Stimulated activated CD8-positive, alpha-beta memory T cell treated with anti-CD3 and anti-CD28 coated beads, Interleukin-2, amount 100 ng/mL, for 48 hours (primary cell): ENCODE measurements around the gene HERC3.

Experiments used
- DNase-seq, 2 donors: peaks; one replicate each; pipeline ENCODE4 v3.0.0-alpha.2; 2020; ENCODE audit warnings: low read depth in 2 of 2

The HERC3 gene

DNA sequence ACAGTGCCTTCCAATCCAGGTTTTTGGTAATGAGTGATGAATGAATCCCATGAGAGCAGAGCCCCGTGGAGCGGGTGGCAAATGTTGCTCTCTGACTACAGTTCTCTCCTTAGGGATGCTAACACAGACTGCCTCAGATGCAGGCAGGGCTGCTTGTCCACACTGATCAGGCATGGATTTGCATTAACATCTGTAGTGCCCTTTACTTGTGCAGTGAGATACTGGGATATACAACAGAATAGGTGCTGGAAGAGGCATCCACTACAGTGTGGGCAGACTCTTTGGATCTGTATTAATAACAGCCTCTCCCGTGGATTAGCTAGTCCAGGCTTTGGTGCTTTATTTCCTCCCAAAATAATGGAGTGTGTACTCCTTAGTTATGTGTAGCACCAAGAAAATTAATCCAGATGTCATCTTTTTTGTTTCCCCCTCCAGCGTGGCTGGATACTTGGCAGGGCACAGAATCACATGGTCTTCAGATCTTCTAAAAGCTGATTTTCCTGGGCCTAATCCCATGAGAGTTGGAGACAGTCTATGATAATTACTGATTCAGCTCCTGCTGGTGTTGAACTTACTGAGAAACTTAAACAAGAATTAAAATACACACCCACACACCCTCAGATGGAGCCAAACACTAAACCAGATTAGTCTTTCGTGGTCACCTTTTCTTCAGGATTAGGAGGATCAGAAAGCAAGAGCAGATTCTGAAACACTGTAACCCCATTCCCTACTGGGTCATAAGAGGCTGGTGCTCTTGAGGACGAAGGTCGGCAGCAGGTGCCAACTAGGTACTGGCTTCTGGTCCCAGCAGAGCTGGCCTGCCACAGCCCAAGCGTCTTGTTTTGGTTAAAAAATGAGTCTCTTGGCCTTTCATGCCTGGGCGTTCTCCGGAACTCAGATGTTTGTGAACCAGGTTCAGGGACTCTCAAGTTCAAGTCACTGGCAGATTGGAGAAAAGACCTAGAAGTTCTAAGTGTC, 128.5 kb downstream of the HERC3 start:
- no peak for DNase-seq

DNA sequence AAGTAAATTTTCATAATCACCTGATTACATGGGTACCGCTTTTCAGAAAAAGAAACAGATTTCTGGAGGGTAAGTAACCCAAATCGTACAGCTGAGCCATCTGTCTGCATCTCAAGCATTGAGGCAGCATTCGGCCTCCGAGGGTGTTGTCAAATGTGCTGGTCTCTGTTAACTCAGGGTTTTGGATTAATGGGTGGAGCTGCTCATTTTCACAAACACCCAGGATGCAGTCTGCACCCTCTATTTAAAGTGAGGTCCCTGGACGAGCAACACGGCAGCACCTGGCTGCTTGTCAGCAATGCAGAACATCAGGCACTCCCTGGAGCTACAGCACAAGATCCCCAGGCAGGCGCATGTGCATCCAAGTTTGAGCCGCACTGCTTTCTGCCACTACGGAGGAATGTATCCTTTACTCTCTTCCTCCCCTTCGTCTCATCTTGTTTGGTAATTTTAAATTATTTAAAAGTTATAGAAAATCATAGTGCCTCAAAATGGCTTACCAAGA, 130.0 kb downstream of the HERC3 start:
- no peak for DNase-seq

DNA sequence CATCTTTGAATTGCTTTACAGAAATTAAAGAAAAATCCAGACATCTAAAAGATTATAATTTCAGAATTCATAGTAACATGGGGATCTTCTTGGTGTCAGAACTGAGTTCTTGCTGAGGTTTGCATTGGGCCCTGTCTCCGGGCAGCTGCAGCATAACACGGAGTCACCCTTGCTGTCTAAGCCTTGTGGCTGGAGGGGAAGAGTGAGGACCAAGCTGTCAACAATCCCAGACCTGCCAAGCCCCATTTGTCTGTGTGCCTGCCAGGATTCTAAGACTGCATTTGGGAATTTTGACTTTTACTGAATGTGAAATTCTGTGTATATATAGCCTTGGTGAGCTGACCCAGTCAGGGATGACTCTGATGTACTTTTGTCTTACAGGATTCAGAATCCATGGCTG, 130.5 kb downstream of the HERC3 start:
- DNase-seq = no peak

DNA sequence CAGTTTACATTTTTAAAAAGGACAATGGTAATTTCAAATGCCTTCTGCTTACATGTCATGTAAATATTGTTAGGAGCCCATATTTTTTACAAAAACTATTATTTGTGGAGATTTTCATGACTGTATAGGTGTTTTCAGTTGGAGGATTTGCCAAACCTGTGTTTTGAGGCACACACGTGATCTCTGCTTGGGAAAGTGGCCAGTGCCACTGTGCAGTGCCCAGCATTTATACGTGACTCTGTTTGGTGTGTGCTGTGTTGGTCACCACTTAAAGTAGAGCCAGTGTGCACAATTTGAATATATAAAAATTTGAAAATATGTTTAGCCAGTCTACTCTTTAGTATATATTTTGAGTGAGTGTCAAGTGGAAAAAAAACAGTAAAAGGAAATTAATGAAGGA, 132.1 kb downstream of the HERC3 start:
- DNase-seq = no peak

DNA sequence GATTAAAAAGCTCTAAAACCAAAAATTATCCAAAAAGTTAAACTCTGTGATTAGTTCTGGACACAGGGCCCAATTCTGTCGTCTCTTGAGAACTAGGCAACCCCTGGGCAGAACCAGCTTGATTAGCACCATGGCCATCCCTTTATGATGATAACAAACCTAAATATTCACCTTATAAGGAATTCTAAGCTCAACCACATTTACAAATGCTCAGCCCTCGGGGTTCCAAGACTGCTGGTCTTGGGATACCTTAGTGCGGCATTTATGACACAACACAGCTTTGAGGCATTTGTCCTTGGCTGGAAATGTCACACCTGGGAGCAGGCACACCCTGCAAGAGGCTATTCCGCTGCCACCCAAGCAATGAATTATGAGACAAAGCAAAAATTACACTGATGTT, 132.9 kb downstream of the HERC3 start:
- no peak for DNase-seq

DNA sequence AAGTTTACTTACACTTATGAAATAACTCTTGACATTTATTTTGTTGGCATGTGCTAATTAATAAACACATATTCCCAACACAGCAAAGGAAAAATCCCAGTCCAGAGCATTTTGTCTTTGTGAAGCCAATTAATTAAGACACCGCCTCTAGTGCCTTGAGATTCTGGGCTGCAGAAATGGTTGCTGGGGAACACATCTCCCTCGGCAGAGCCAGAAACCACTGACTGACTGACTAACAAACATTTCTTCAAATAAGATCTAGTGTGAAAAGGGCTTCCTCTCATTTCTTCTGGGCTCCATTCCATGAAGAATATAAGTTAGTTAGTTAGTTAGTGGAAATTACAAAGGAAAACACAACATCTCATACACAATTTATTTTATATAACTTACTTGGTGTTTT, 133.7 kb downstream of the HERC3 start:
- no peak for DNase-seq

DNA sequence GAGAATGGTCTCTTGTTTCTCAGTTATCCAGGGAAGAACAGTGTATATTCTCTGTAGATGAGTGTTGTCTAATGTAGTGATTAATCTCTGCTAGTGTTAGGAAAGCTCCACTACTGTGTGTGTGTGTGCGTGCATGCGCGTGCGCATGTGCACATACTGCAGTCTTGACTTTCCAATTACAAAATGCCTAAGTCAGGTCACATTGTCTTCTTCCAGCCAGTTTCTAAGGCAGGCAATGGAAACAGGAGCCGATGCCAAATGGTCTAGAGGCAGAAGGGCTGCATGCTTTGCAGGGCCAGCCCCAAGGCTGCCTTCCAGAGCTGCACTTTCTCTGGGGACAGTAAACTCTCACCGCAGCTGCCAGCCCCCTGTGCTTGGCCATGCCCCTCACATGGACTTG, 135.9 kb downstream of the HERC3 start:
- no peak for DNase-seq

DNA sequence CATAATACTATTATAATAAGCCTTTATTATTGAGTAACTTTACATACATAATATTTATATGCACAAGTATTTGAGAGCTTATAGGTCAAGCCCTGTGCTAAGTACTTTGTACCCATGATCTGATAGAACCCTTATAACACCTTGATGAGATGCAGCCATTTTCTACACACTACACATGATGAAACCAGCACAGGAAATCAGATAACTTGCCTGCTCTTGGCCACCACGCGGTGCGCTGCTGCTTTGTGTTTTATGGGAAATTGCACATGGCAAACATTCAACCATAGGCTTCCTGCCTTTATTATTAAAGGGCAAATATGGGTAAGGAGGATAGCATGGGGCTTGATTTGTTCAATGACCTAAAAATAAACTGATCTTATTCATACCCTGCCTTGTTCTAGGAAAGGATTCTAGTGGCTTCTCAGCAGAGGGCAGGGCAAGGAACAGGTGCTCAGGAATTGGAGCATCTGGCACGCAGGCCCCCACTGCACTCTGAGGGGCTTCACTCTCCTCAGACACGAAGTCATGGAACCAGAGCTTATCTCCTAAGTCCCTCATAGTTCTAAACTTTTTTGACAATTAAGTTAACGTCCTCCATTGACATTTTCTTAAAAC, 137.0 kb downstream of the HERC3 start:
- DNase-seq = no peak

DNA sequence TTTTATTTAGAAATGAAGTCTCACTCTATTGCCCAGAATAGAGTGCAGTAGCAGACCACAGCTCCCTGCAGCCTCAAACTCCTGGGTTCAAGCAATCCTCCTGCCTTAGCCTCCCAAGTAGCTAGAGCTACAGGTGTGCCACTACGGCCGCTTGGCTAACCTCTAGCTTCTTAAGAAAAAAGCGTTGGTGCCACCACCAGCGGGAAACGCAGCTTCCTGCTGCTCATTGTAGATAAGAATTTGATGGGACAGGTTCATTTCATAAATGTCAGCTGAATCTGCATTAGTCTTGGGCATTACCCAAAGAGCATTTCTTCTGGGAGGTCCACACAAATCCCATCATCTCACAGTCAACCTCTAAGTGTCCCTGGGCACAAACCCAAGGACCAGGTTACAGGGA, 138.5 kb downstream of the HERC3 start:
- DNase-seq = no peak

DNA sequence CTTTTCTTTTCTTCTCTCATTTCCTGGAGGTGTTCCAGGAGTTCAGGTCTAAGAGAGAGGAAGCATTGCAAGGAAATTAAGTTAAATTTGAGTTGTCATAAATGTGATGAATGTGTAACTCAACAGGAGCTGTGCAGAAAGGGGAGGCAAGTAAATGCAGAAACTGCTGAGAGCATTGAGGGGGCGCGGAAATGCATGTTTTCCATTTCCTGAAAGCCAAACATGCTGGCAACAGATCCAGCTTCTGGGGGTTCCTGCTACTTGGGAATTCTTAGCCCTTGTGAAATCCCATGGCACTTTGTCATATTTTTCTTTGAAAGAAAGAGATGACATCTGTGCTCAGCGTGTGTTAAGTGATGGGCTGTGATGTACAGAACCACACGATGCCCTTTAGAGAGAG, 139.1 kb downstream of the HERC3 start:
- no peak for DNase-seq

DNA sequence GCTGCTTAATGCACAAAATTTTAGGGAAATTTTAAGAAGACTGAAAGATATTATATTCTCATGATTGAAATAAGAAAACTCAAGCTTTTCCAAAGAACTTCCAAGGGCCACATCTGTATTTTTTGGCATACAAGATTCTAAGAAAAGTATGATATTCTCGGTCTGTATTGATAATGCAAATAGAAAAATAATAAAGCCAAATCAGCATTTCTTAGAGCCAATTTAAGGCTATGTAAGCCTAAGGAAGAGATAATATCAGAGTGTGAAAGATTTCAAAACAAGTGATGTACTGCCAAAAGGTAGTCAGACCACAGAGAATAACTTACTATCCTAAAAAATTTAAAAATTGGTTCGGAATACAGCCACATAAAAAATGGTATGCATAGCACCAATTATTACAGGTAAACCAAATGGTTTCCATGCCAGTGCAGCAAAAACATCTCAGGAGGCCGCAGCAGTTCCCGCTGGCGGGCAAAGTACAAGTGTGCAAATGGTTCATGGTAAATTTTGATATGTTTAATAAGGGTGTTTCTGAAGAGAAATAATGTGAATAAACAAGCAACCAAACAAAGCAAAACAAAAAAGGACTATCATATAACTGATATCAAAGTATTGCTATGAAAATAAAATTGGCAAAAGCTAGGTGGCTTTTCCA, 140.6 kb downstream of the HERC3 start:
- DNase-seq = no peak

DNA sequence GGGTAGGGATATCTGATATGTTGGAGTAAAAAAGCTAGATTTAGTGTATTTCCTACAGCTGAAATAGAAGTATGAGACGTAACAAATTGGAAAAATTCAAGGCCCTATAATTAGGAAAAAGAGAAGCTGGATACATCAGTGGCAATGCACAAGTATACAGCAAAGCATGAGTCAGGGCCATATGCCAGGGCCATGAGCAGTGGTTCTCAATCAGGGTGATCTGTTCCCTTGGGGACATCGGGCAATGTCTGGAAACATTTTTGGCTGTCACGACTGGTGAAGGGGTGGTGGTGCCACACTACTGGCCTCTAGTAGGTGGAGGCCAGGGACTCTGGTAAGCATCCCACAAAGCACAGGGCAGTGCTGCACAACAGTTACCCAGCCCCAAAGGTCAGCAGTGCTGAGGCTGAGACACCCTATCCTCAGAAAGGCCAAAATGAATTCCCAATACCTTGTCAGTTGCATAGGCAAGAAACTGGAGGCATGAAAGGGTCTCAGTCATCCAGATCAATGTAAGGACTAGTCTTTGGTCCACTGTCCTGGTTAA, 142.2 kb downstream of the HERC3 start:
- DNase-seq = no peak

DNA sequence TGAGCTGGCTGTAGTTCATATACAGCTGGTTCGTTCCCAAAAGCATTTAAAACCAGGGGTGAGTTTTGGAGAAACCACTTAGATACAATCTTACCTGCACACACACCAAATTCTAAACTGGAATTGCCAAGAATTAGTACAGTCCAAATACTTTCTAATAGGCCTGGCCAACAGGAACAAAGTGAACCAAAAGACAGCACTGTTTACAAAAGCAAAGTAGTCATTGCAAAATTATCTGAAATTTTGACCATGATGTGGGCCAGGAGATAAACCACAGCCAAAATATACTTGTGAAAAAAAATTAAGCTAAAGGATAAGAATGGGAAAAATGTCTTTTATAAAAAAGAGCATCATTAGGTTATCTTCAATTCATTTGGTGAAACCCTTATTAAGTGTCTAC, 143.3 kb downstream of the HERC3 start:
- no peak for DNase-seq

DNA sequence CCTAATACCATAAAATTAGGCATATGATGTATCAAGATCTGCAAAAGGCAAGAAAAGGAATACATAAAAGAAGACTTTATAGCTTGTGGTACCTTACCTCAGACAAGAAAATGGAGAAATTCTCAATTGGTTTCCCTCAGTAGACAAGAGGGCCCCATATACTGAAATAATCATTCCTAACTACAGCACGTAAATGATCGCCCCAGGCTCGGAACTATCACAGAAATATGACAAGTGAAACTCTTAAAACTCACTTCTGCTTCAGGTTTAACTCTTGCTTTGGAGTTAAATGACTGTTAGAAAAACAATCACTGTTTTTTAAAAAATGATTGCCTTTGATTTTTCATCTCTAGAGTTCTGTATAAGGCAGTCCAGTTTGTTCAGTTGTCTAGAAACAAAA, 144.0 kb downstream of the HERC3 start:
- DNase-seq = no peak

DNA sequence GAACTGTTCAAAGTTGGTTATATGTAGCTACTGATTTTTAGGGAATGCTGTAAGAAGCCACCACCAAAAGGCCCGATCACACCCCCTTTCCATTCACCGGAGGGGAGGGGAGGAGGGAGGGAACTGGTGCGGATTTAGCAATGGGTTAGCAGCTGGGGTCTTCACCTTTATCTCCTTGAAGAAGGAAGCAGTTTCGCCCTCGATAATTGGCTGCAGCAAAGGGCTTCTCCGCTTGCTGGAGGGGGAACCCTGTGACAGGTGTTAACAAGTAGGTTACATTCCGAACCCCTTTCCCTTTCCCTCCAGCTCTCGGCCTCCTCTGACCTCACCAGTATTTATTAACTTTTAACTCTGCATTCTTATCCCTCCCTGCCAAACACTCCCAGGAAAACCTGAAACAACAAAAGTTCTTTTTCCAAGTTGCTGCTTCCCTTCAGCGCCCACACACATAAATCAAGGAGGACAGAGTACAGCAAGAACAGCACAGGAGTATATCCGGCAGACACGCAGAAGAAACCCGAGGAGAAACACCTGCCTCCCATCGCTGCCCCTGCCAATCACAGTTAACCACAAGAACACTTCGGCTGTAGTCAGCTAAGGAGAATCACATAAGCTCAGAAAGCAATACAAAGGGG, 145.1 kb downstream of the HERC3 start:
- DNase-seq = no peak

DNA sequence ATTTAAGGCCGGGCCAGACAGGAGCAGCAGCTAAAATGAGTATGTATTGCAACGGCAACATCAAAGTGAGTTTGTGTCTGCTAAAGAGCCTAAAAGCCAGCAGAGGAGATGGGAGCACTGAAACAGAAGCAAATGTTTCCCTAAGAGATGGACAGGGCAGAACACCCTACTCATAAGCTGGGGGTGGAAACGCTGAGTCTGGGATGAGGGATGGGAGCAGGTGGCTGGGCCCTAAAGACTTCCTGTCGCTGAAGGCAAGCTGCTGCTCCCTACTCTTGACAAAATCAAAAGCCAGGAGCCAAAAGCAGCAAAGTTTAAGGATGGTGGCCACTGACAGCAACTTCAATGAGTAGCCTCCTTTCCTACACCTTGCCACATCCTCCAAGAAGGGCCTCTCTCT, 145.9 kb downstream of the HERC3 start:
- no peak for DNase-seq

DNA sequence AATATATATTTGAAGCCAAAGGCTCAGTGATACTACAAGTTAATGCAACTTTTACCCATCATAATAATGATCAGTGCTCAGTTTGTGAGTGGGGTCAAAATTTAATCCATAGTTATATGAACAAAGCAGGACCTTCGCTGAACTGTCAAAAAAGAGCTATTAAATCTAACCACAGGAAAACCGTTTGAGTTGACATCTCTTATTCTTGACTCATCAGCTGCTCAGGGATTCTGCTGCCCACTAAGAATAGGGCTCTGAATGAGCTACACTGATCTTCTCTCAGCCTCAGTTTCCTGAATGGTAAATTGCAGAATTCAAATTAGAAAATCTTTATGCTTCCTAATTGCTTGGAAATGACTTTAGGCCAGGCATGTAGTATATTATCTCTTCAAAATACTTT, 150.3 kb downstream of the HERC3 start:
- no peak for DNase-seq

DNA sequence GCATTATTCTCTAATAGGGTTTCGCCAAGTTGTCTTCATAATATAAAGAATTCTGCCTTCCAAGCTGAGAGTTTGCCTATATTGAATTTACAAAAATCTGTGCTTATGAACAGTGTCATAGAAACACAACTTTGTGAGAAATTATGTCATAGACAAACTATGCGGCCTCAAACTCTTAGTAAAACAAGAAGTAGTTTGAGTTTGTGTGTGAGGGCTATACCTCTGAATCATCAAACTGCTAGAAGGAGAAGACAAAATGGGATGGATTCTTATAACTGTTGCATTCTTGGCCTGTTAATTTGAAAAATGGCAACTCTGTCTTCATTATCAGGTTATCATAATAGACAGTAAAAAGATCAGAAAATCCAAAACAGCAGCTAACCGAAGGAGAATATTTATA, 151.4 kb downstream of the HERC3 start:
- DNase-seq = no peak

DNA sequence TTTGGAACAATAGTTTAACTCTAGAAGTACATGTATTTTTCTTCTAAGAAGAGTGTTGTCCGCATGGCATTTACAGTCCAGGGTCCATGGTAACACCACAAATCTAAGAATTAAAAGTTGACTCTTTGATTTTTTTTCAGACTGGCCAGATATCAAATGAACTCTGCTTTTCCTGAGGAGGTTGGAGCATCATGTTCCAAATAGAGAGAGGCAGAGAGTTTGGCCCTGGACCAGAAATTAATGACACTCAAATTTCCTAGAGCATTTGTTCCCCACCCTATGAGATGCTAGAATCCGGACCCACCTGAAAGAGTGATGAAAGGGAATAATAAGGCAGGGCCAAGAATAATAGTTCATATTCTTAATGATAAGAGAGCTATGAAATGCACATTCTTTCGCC, 152.3 kb downstream of the HERC3 start:
- DNase-seq = no peak

DNA sequence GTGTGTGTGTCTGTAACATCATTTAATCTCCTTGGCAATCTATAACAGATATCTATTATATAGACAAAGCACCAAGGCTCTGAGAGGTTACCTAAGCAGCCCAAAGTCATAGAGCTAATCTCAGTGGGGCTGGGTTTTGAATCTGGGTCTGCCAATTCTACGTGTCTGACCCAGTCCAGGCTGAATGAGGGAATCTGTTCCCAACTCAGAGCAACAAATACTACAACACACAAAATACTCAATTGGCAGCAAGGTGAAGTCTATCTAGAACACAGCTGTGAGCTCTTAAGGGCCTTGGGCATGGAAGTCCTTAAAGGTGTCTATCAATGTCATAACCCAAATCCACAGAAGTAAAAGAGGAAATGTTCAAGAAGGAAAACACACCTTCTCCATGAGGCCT, 152.9 kb downstream of the HERC3 start:
- DNase-seq = no peak

DNA sequence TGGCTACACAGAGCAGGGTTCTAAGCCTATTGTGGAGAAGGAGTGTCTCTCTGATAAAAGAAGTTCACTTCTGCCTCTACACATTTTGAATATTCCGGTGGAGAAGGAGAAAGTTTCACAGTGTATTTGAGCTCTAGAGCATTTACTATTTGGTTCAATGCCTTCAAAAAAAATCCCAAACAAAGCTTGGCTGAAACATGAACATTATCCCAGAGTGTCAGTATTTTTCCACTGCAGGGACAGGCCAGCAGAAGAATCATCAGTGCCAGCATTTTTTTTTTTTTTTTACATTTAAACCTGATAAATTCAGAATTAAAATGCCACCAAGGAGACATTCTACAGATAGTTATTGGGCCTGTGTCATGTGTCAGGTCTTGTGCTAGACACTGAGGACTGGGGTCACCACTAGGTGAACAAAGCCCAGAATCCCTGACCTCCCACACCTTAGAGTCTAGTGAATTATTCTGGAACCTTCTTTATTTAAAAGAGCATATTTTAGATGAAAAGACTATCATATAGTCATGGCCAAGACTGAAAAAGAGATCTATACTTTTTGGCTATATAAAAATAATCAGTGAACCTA, 153.4 kb downstream of the HERC3 start:
- no peak for DNase-seq

DNA sequence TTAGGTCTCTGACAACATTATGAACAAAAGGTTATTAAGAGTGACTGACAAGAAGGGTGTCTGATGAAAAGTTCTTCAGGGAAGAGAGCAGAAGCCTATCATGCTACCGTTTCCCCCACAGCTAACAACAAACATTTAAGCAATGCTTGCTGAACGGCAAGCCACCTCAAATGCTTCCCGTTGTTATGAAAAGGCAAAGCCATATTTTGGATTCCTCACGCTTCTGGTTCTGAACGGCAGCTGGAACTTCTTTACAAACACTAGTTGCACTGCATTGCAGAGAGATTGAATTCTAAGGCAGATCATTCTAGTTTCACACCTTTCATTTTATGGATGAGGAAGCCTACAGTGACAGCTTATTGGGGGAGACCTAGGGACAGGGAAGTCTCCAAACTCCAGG, 153.9 kb downstream of the HERC3 start:
- DNase-seq = no peak
